Urinary bladder (tissue), 4 donors: ENCODE results near the gene CCDC91. TPM values are rescaled to one million over a fixed set of nuclear protein-coding genes. Genes with fewer than 3 reads are reported as not detected.
"Not testable (repeated sequence)": the region's sequence is repeated elsewhere in the genome, so short reads cannot be mapped to it uniquely, and the experiment has no call there.

ENCODE experiments used
- DNase-seq: peaks from one replicate; pipeline ENCODE4 v3.0.0-alpha.2; 2015; ENCODE audit errors: extremely low spot score
- H3K27ac ChIP-seq: one replicate; pipeline ENCODE4 v1.5.1; 2013; ENCODE audit warnings: low read depth, mild to moderate bottlenecking, moderate library complexity
- H3K36me3 ChIP-seq: one replicate; pipeline ENCODE4 v1.6.1; 2013; ENCODE audit warnings: mild to moderate bottlenecking, moderate library complexity; ENCODE audit not compliant: insufficient read depth
- H3K4me1 ChIP-seq: one replicate; pipeline ENCODE4 v1.6.1; 2013; ENCODE audit warnings: mild to moderate bottlenecking, moderate library complexity; ENCODE audit not compliant: insufficient read depth
- H3K4me3 ChIP-seq: one replicate; pipeline ENCODE4 v1.5.1; 2013; ENCODE audit warnings: low read depth, low read length
- whole genome bisulfite sequencing: extraction: QIAGEN DNeasy Blood & Tissue Kit; methylation state at CpG from one replicate; pipeline ENCODE4 v1.1.7; 2013; 5-methylcytosine and 5-hydroxymethylcytosine counted together
- polyA plus RNA-seq: library from polyadenylated mRNA; stranded (reverse); fragments of 200-250 nt; gene quantifications from one replicate; pipeline ENCODE4 v1.2.3, GENCODE V29; 2013
- total RNA-seq: library from RNA; depleted of rRNA; stranded (reverse); fragments of >200 nt; gene quantifications from one replicate; pipeline ENCODE4 v1.2.3, GENCODE V29; 2014
- donor health status: healthy with polysubstance abuse.
- donor health status: healthy.

Gene CCDC91
- total and polyA plus RNA-seq, 2 donors: 26.2 to 53.5 TPM

- Histone ChIP-seq H3K27ac (no peak overlapping the region), H3K4me1 (no peaks in the 10 kb centered on the region)
- WGBS: 82% methylated on average over 3 of the region's 3 CpGs
Observed at GRCh38 chr12:28253161-28253641, 62.9 kb downstream of the CCDC91 start.

GRCh38 chr12:28257411-28257810 lies 67.2 kb downstream of the CCDC91 start:
- no peak overlapping the region for H3K4me3 ChIP-seq
- no peaks in the 10 kb centered on the region for H3K4me1 ChIP-seq
- H3K27ac ChIP-seq: no peak overlapping the region
- DNase-seq: no peak
- peaks cover 4% of the 10 kb centered on the region for H3K36me3 ChIP-seq

More at GRCh38 chr12:28253161-28253641, 62.9 kb downstream of the CCDC91 start:
- no peak for DNase-seq
- Histone ChIP-seq H3K4me3 (no peak overlapping the region), H3K36me3 (peaks cover 2% of the 10 kb centered on the region)

- peaks cover 2% of the 10 kb centered on the region for H3K36me3 ChIP-seq
- no peak for DNase-seq
- no peak overlapping the region for H3K4me3 ChIP-seq
- H3K4me1 ChIP-seq: no peaks in the 10 kb centered on the region
- 98% methylated on average over 1 of the region's 1 CpG for WGBS
- no peak overlapping the region for H3K27ac ChIP-seq
Observed at GRCh38 chr12:28258998-28259397, 68.7 kb downstream of the CCDC91 start.

- Histone ChIP-seq H3K4me3 (no peak overlapping the region), H3K27ac (no peak overlapping the region), H3K36me3 (peaks cover 2% of the 10 kb centered on the region), H3K4me1 (no peaks in the 10 kb centered on the region)
- WGBS: 79% methylated on average over 2 of the region's 2 CpGs
- DNase-seq: no peak
Observed at GRCh38 chr12:28265435-28266042, 75.3 kb downstream of the CCDC91 start.

GRCh38 chr12:28267920-28268607 lies 77.8 kb downstream of the CCDC91 start:
- not testable (repeated sequence) for H3K36me3 ChIP-seq, DNase-seq, H3K4me3 ChIP-seq, H3K4me1 ChIP-seq, H3K27ac ChIP-seq
- 96% methylated on average over 5 of the region's 5 CpGs for WGBS

GRCh38 chr12:28268608-28269229 lies 78.5 kb downstream of the CCDC91 start:
- Histone ChIP-seq H3K36me3 (no peaks in the 10 kb centered on the region), H3K4me1 (no peaks in the 10 kb centered on the region), H3K27ac (no peak overlapping the region), H3K4me3 (no peak overlapping the region)
- WGBS: 98% methylated on average over 3 of the region's 3 CpGs
- no peak for DNase-seq

- Histone ChIP-seq H3K36me3 (no peaks in the 10 kb centered on the region), H3K4me1 (no peaks in the 10 kb centered on the region), H3K4me3 (no peak overlapping the region), H3K27ac (no peak overlapping the region)
- no peak for DNase-seq
- 94% methylated on average over 1 of the region's 1 CpG for WGBS
Observed at GRCh38 chr12:28269851-28270250, 79.6 kb downstream of the CCDC91 start.

GRCh38 chr12:28278499-28278898 lies 88.2 kb downstream of the CCDC91 start:
- Histone ChIP-seq H3K36me3 (no peaks in the 10 kb centered on the region), H3K27ac (no peak overlapping the region), H3K4me3 (no peak overlapping the region), H3K4me1 (no peaks in the 10 kb centered on the region)
- no peak for DNase-seq
- 97% methylated on average over 1 of the region's 1 CpG for WGBS

- no peaks in the 10 kb centered on the region for H3K36me3 ChIP-seq
- DNase-seq: no peak
- H3K4me3 ChIP-seq: no peak overlapping the region
- 96% methylated on average over 1 of the region's 1 CpG for WGBS
- H3K27ac ChIP-seq: no peak overlapping the region
- no peaks in the 10 kb centered on the region for H3K4me1 ChIP-seq
Observed at GRCh38 chr12:28278960-28279359, 88.7 kb downstream of the CCDC91 start.

GRCh38 chr12:28286352-28286751 lies 96.1 kb downstream of the CCDC91 start:
- Histone ChIP-seq H3K36me3 (no peaks in the 10 kb centered on the region), H3K27ac (no peak overlapping the region), H3K4me1 (no peaks in the 10 kb centered on the region), H3K4me3 (no peak overlapping the region)
- DNase-seq: no peak

GRCh38 chr12:28290262-28290661 lies 100.0 kb downstream of the CCDC91 start:
- no peak for DNase-seq
- Histone ChIP-seq H3K27ac (no peak overlapping the region), H3K4me1 (no peaks in the 10 kb centered on the region), H3K4me3 (no peak overlapping the region), H3K36me3 (no peaks in the 10 kb centered on the region)

GRCh38 chr12:28292699-28293098 lies 102.4 kb downstream of the CCDC91 start:
- Histone ChIP-seq H3K4me3 (no peak overlapping the region), H3K4me1 (no peaks in the 10 kb centered on the region), H3K36me3 (no peaks in the 10 kb centered on the region), H3K27ac (no peak overlapping the region)
- no peak for DNase-seq
- 80% methylated on average over 2 of the region's 2 CpGs for WGBS

GRCh38 chr12:28294300-28294699 lies 104.0 kb downstream of the CCDC91 start:
- Histone ChIP-seq H3K27ac (no peak overlapping the region), H3K4me3 (no peak overlapping the region), H3K4me1 (no peaks in the 10 kb centered on the region), H3K36me3 (no peaks in the 10 kb centered on the region)
- DNase-seq: no peak
- WGBS: 91% methylated on average over 6 of the region's 6 CpGs

- no peak overlapping the region for H3K27ac ChIP-seq
- DNase-seq: no peak
- 98% methylated on average over 2 of the region's 2 CpGs for WGBS
- H3K4me1 ChIP-seq: no peaks in the 10 kb centered on the region
- no peak overlapping the region for H3K4me3 ChIP-seq
- H3K36me3 ChIP-seq: no peaks in the 10 kb centered on the region
Observed at GRCh38 chr12:28296287-28296686, 106.0 kb downstream of the CCDC91 start.
